HL-60 (cell line): ENCODE measurements around the gene CCDC146.
"Not testable (repeated sequence)": the region's sequence is repeated elsewhere in the genome, so short reads cannot be mapped to it uniquely, and the experiment has no call there.

Experiments used
- CTCF ChIP-seq: IDR thresholded peaks from one replicate; pipeline ENCODE4 v1.5.1; 2011; ENCODE audit warnings: low read length, control low read depth, inconsistent platforms; ENCODE audit not compliant: insufficient read depth
- GABPA ChIP-seq: IDR thresholded peaks from 2 replicates; pipeline ENCODE4 v1.6.1; 2012; ENCODE audit warnings: low read depth
- POLR2AphosphoS5 ChIP-seq: IDR thresholded peaks from 2 replicates; pipeline ENCODE4 v1.6.1; 2012; ENCODE audit warnings: low read depth
- REST ChIP-seq: IDR thresholded peaks from 2 replicates; pipeline ENCODE4 v1.6.1; 2012; ENCODE audit warnings: low read depth; ENCODE audit not compliant: insufficient replicate concordance
- SPI1 ChIP-seq: IDR thresholded peaks from 2 replicates; pipeline ENCODE4 v1.6.1; 2012; ENCODE audit warnings: low read depth, mild to moderate bottlenecking, borderline replicate concordance

GRCh38 chr7:77140291-77140690 lies 17.9 kb downstream of the CCDC146 start:
- TF ChIP-seq GABPA, CTCF, REST, POLR2AphosphoS5, SPI1: not testable (repeated sequence)
